Smooth muscle cell (in vitro differentiated cells): ENCODE results near the gene KLHL25. TPM values are rescaled to one million over a fixed set of nuclear protein-coding genes. Genes with fewer than 3 reads are reported as not detected.
"Not testable (repeated sequence)": the region's sequence is repeated elsewhere in the genome, so short reads cannot be mapped to it uniquely, and the experiment has no call there.

Experiments
- DNase-seq: peaks from one replicate; lab custom pipeline; 2025; ENCODE audit not compliant: unreplicated experiment; lab: John Stamatoyannopoulos, UW
- H2AFZ ChIP-seq: fragments of 200-600 bp; sonication (generic); 2 replicates; pipeline ENCODE4 v1.6.0; 2016; ENCODE audit warnings: antibody characterized with exemption, low read depth, mild to moderate bottlenecking
- H3F3A ChIP-seq: fragments of 200-600 bp; sonication (generic); 2 replicates; pipeline ENCODE4 v1.6.0; 2017; ENCODE audit warnings: antibody characterized with exemption, low read depth
- H3K27ac ChIP-seq: fragments of 200-600 bp; sonication (generic); 2 replicates; pipeline ENCODE4 v1.5.1; 2016; ENCODE audit warnings: low read depth, mild to moderate bottlenecking
- H3K27me3 ChIP-seq: fragments of 200-600 bp; sonication (generic); 2 replicates; pipeline ENCODE4 v1.6.1; 2016; ENCODE audit warnings: low read depth, mild to moderate bottlenecking
- H3K36me3 ChIP-seq: fragments of 200-600 bp; sonication (generic); 2 replicates; pipeline ENCODE4 v1.5.1; 2016; ENCODE audit warnings: low read depth
- H3K4me1 ChIP-seq: fragments of 200-600 bp; sonication (generic); 2 replicates; pipeline ENCODE4 v1.5.1; 2016; ENCODE audit warnings: low read depth
- H3K4me2 ChIP-seq: fragments of 200-600 bp; sonication (generic); 2 replicates; pipeline ENCODE4 v1.6.0; 2016; ENCODE audit warnings: mild to moderate bottlenecking
- H3K4me3 ChIP-seq: fragments of 200-600 bp; sonication (generic); 2 replicates; pipeline ENCODE4 v1.5.1; 2016; ENCODE audit warnings: mild to moderate bottlenecking
- H3K79me2 ChIP-seq: fragments of 200-600 bp; sonication (generic); 2 replicates; pipeline ENCODE4 v1.6.0; 2016; ENCODE audit warnings: low read depth, mild to moderate bottlenecking
- H3K9ac ChIP-seq: fragments of 200-600 bp; sonication (generic); 2 replicates; pipeline ENCODE4 v1.6.0; 2016; ENCODE audit warnings: low read depth
- H3K9me3 ChIP-seq: fragments of 200-600 bp; sonication (generic); replicated peaks from 2 replicates; pipeline ENCODE4 v1.5.1; 2016; ENCODE audit warnings: low read depth
- H4K20me1 ChIP-seq: fragments of 200-600 bp; sonication (generic); 2 replicates; pipeline ENCODE4 v1.6.0; 2016; ENCODE audit warnings: low read depth
- CTCF ChIP-seq: fragments of 200-600 bp; sonication (generic); IDR thresholded peaks from 2 replicates; pipeline ENCODE4 v1.5.1; 2017; ENCODE audit warnings: borderline replicate concordance, mild to moderate bottlenecking, antibody characterized with exemption; ENCODE audit not compliant: insufficient read depth, poor library complexity, severe bottlenecking
- WGBS: methylation state at CpG from one replicate; pipeline ENCODE4 v1.1.7; 2016; ENCODE audit warnings: low lambda C conversion rate; 5-methylcytosine and 5-hydroxymethylcytosine counted together
- polyA plus RNA-seq: library from polyadenylated mRNA; unstranded; fragments of >200 nt; fragmentation: Nextera tagmentation; extraction: Ambion mirVana; gene quantifications from 2 replicates; pipeline ENCODE4 v1.2.1, GENCODE V29; 2016
- total RNA-seq: library from RNA; depleted of rRNA; stranded (reverse); fragments of >200 nt; gene quantifications from 2 replicates; pipeline ENCODE4 v1.2.3, GENCODE V29; 2014

The KLHL25 gene
- total and polyA plus RNA-seq, 2 experiments from 2014 or later, result 5.0 to 6.7 TPM

- Histone ChIP-seq H3K4me2 (no peak overlapping the region), H3K36me3 (no peaks in the 10 kb centered on the region), H3K9ac (no peak overlapping the region), H3K4me3 (no peak overlapping the region), H4K20me1 (no peaks in the 10 kb centered on the region), H3K79me2 (no peaks in the 10 kb centered on the region), H3K27ac (no peak overlapping the region), H3K9me3 (no peaks in the 10 kb centered on the region), H3K27me3 (no peaks in the 10 kb centered on the region), H3K4me1 (no peaks in the 10 kb centered on the region), H2AFZ (no peak overlapping the region), H3F3A (no peaks in the 10 kb centered on the region)
- no peak for DNase-seq
- WGBS, result 72% methylated on average over 3 of the region's 3 CpGs
- no peak for TF ChIP-seq CTCF
Measured at GRCh38 chr15:85810075-85810474, 15.3 kb upstream of the KLHL25 start.

GRCh38 chr15:85805420-85805819, 10.7 kb upstream of the KLHL25 start:
- TF ChIP-seq CTCF, result no peak
- Histone ChIP-seq H3K4me1 (no peaks in the 10 kb centered on the region), H2AFZ (no peak overlapping the region), H3F3A (no peaks in the 10 kb centered on the region), H3K9ac (no peak overlapping the region), H3K79me2 (no peaks in the 10 kb centered on the region), H3K9me3 (no peaks in the 10 kb centered on the region), H3K36me3 (no peaks in the 10 kb centered on the region), H3K27ac (no peak overlapping the region), H4K20me1 (no peaks in the 10 kb centered on the region), H3K27me3 (no peaks in the 10 kb centered on the region), H3K4me3 (no peak overlapping the region), H3K4me2 (no peak overlapping the region)
- DNase-seq, result no peak
- 62% methylated on average over 3 of the region's 3 CpGs for WGBS

GRCh38 chr15:85804481-85805170, 9.9 kb upstream of the KLHL25 start:
- no peak overlapping the region for H3K4me3 ChIP-seq
- no peaks in the 10 kb centered on the region for H3K36me3 ChIP-seq
- no peaks in the 10 kb centered on the region for H3K79me2 ChIP-seq
- no peak overlapping the region for H3K4me2 ChIP-seq
- no peak overlapping the region for H3K27ac ChIP-seq
- DNase-seq, result no peak
- H3F3A ChIP-seq, result no peaks in the 10 kb centered on the region
- no peaks in the 10 kb centered on the region for H3K9me3 ChIP-seq
- H4K20me1 ChIP-seq, result no peaks in the 10 kb centered on the region
- no peaks in the 10 kb centered on the region for H3K27me3 ChIP-seq
- no peak for TF ChIP-seq CTCF
- WGBS, result 80% methylated on average over 7 of the region's 7 CpGs
- no peaks in the 10 kb centered on the region for H3K4me1 ChIP-seq
- no peak overlapping the region for H2AFZ ChIP-seq
- H3K9ac ChIP-seq, result no peak overlapping the region

GRCh38 chr15:85802617-85803016, 7.9 kb upstream of the KLHL25 start:
- H3K9me3 ChIP-seq, H2AFZ ChIP-seq, H3K79me2 ChIP-seq, H3K9ac ChIP-seq, H3K4me3 ChIP-seq, DNase-seq, H3K4me1 ChIP-seq, H3K27ac ChIP-seq, H3K36me3 ChIP-seq, H3F3A ChIP-seq, H4K20me1 ChIP-seq, H3K27me3 ChIP-seq, H3K4me2 ChIP-seq: not testable (repeated sequence)
- 95% methylated on average over 9 of the region's 9 CpGs for WGBS
